ENCODE results near the gene ABCA12.

Gene ABCA12

GRCh38 chr2:215104226-215104625 is 34.2 kb downstream of the ABCA12 start:
- H3K9me3 ChIP-seq (ENCODE audit: control insufficient read depth, insufficient read depth, low read length) = no peaks in the 10 kb centered on the region
- TF ChIP-seq, protein P1, sequence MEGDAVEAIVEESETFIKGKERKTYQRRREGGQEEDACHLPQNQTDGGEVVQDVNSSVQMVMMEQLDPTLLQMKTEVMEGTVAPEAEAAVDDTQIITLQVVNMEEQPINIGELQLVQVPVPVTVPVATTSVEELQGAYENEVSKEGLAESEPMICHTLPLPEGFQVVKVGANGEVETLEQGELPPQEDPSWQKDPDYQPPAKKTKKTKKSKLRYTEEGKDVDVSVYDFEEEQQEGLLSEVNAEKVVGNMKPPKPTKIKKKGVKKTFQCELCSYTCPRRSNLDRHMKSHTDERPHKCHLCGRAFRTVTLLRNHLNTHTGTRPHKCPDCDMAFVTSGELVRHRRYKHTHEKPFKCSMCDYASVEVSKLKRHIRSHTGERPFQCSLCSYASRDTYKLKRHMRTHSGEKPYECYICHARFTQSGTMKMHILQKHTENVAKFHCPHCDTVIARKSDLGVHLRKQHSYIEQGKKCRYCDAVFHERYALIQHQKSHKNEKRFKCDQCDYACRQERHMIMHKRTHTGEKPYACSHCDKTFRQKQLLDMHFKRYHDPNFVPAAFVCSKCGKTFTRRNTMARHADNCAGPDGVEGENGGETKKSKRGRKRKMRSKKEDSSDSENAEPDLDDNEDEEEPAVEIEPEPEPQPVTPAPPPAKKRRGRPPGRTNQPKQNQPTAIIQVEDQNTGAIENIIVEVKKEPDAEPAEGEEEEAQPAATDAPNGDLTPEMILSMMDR (IDR thresholded peaks at IDR 0.05; ENCODE audit: low read depth, low read length, poor library complexity, severe bottlenecking) = no peak
- TF ChIP-seq EZH2phosphoT487 (IDR thresholded peaks at IDR 0.05; ENCODE audit: borderline replicate concordance, low read length) = no peak
- no peaks in the 10 kb centered on the region for H3K27me3 ChIP-seq (ENCODE audit: control insufficient read depth, low read length)
- H3K4me1 ChIP-seq (ENCODE audit: control insufficient read depth, low read length) = no peaks in the 10 kb centered on the region
- H3K9me2 ChIP-seq (replicated peaks; ENCODE audit: control insufficient read depth, low read length) = no peaks in the 10 kb centered on the region
- no peak overlapping the region for H3K4me3 ChIP-seq (ENCODE audit: low read length)
- no peak overlapping the region for H3K4me2 ChIP-seq (ENCODE audit: low read length)
- H3K27ac ChIP-seq (ENCODE audit: low read depth, low read length) = no peak overlapping the region
- H3K79me2 ChIP-seq (ENCODE audit: control insufficient read depth, low read length) = no peaks in the 10 kb centered on the region
- H3F3A ChIP-seq (ENCODE audit: control insufficient read depth, insufficient read depth) = no peaks in the 10 kb centered on the region
- no peaks in the 10 kb centered on the region for H3K36me3 ChIP-seq (ENCODE audit: control insufficient read depth, low read length)
- no peaks in the 10 kb centered on the region for H4K20me1 ChIP-seq (ENCODE audit: control insufficient read depth, insufficient read depth, low read depth, low read length)

DNA sequence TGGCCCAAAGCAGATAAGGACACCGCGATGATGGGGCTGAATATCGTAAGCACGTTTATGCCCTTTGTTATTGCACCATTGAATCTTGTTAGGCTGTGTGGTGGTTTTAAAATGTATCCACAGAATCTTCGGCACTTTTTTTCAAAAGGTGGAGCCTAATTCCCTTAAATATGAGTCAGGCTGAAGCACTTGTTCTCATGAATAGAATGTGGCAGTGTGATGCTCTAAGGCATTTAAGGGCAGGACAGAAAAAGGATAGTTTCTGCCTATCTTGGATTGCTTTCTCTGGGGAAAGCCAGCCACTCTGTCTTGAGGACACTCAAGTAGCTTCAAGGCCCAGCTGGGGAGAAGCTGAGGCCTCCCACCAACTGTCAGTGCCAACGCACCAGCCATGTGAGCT is 39.6 kb downstream of the ABCA12 start:
- no peaks in the 10 kb centered on the region for H3K27me3 ChIP-seq (ENCODE audit: control insufficient read depth, low read length)
- H3K79me2 ChIP-seq (ENCODE audit: control insufficient read depth, low read length) = no peaks in the 10 kb centered on the region
- no peak overlapping the region for H3K4me3 ChIP-seq (ENCODE audit: low read length)
- H3K9me2 ChIP-seq (replicated peaks; ENCODE audit: control insufficient read depth, low read length) = no peaks in the 10 kb centered on the region
- H4K20me1 ChIP-seq (ENCODE audit: control insufficient read depth, insufficient read depth, low read depth, low read length) = no peaks in the 10 kb centered on the region
- no peaks in the 10 kb centered on the region for H3K9me3 ChIP-seq (ENCODE audit: control insufficient read depth, insufficient read depth, low read length)
- no peak overlapping the region for H3K4me2 ChIP-seq (ENCODE audit: low read length)
- H3K4me1 ChIP-seq (ENCODE audit: control insufficient read depth, low read length) = no peaks in the 10 kb centered on the region
- H3K36me3 ChIP-seq (ENCODE audit: control insufficient read depth, low read length) = no peaks in the 10 kb centered on the region
- H3K27ac ChIP-seq (ENCODE audit: low read depth, low read length) = no peak overlapping the region
- H3F3A ChIP-seq (ENCODE audit: control insufficient read depth, insufficient read depth) = no peaks in the 10 kb centered on the region
- TF ChIP-seq, protein P1 (IDR thresholded peaks at IDR 0.05; ENCODE audit: low read depth, low read length, poor library complexity, severe bottlenecking) = no peak
- no peak for TF ChIP-seq EZH2phosphoT487 (IDR thresholded peaks at IDR 0.05; ENCODE audit: borderline replicate concordance, low read length)

- Histone ChIP-seq H3K9me2 (replicated peaks; ENCODE audit: control insufficient read depth, low read length) (no peaks in the 10 kb centered on the region), H3K27ac (ENCODE audit: low read depth, low read length) (no peak overlapping the region), H3K79me2 (ENCODE audit: control insufficient read depth, low read length) (no peaks in the 10 kb centered on the region), H3F3A (ENCODE audit: control insufficient read depth, insufficient read depth) (no peaks in the 10 kb centered on the region), H3K4me2 (ENCODE audit: low read length) (no peak overlapping the region), H3K9me3 (ENCODE audit: control insufficient read depth, insufficient read depth, low read length) (no peaks in the 10 kb centered on the region), H3K36me3 (ENCODE audit: control insufficient read depth, low read length) (no peaks in the 10 kb centered on the region), H3K4me1 (ENCODE audit: control insufficient read depth, low read length) (no peaks in the 10 kb centered on the region), H3K4me3 (ENCODE audit: low read length) (no peak overlapping the region), H3K27me3 (ENCODE audit: control insufficient read depth, low read length) (no peaks in the 10 kb centered on the region), H4K20me1 (ENCODE audit: control insufficient read depth, insufficient read depth, low read depth, low read length) (no peaks in the 10 kb centered on the region)
- TF ChIP-seq, protein P1 (IDR thresholded peaks at IDR 0.05; ENCODE audit: low read depth, low read length, poor library complexity, severe bottlenecking) = no peak
- TF ChIP-seq EZH2phosphoT487 (IDR thresholded peaks at IDR 0.05; ENCODE audit: borderline replicate concordance, low read length) = no peak
These were observed 54.3 kb downstream of the ABCA12 start for GRCh38 chr2:215084080-215084479.

- Histone ChIP-seq H3K79me2 (ENCODE audit: control insufficient read depth, low read length) (no peaks in the 10 kb centered on the region), H3K4me3 (ENCODE audit: low read length) (no peak overlapping the region), H3K27me3 (ENCODE audit: control insufficient read depth, low read length) (no peaks in the 10 kb centered on the region), H3K9me2 (replicated peaks; ENCODE audit: control insufficient read depth, low read length) (no peaks in the 10 kb centered on the region), H3K27ac (ENCODE audit: low read depth, low read length) (no peak overlapping the region), H3K4me1 (ENCODE audit: control insufficient read depth, low read length) (no peaks in the 10 kb centered on the region), H3F3A (ENCODE audit: control insufficient read depth, insufficient read depth) (no peaks in the 10 kb centered on the region), H3K36me3 (ENCODE audit: control insufficient read depth, low read length) (no peaks in the 10 kb centered on the region), H4K20me1 (ENCODE audit: control insufficient read depth, insufficient read depth, low read depth, low read length) (no peaks in the 10 kb centered on the region), H3K9me3 (ENCODE audit: control insufficient read depth, insufficient read depth, low read length) (no peaks in the 10 kb centered on the region), H3K4me2 (ENCODE audit: low read length) (no peak overlapping the region)
- no peak for TF ChIP-seq EZH2phosphoT487 (IDR thresholded peaks at IDR 0.05; ENCODE audit: borderline replicate concordance, low read length)
- TF ChIP-seq, protein P1 (IDR thresholded peaks at IDR 0.05; ENCODE audit: low read depth, low read length, poor library complexity, severe bottlenecking) = no peak
These were observed 55.3 kb downstream of the ABCA12 start for GRCh38 chr2:215083146-215083545.
